ENCODE results near the gene TIMM8B. TPM values are rescaled to one million over a fixed set of nuclear protein-coding genes. Genes with fewer than 3 reads are reported as not detected.

TIMM8B gene
- total and polyA plus RNA-seq, 2 of the 4 experiments (the other 2 are of a cell fraction), result 35.5 to 103 TPM

- Histone ChIP-seq H2BK5ac (ENCODE audit: low read depth, low read length, poor library complexity, severe bottlenecking) (no peak overlapping the region), H3K9me3 (ENCODE audit: control insufficient read depth, insufficient read depth, low read length) (no peaks in the 10 kb centered on the region), H3K56ac (ENCODE audit: extremely low read depth, insufficient read depth, low read length) (no peak overlapping the region), H4K5ac (ENCODE audit: low read depth, low read length) (no peak overlapping the region), H3K4me3 (ENCODE audit: insufficient read depth, low read depth, low read length) (no peak overlapping the region), H4K8ac (ENCODE audit: low read depth in 2 of 2, low read length in 2 of 2) (no peak overlapping the region), H3K9me1 (ENCODE audit: insufficient read depth, low read length) (no peaks in the 10 kb centered on the region), H4K91ac (ENCODE audit: insufficient read depth, low read depth, low read length) (no peak overlapping the region), H3K9ac (ENCODE audit: low read depth, low read length) (no peak overlapping the region), H3K4me2 (ENCODE audit: low read depth, low read length) (no peak overlapping the region), H2BK15ac (ENCODE audit: low read depth, low read length) (no peak overlapping the region), H2AK5ac (ENCODE audit: low read depth, low read length) (no peak overlapping the region), H3K18ac (ENCODE audit: low read depth, low read length) (no peak overlapping the region), H3K4me1 (ENCODE audit: control insufficient read depth, insufficient read depth, low read length) (no peaks in the 10 kb centered on the region), H3K23ac (ENCODE audit: low read depth, low read length) (no peak overlapping the region), H2BK20ac (ENCODE audit: low read depth, low read length) (no peak overlapping the region), H3K14ac (replicated peaks; ENCODE audit: low read depth, low read length) (no peak overlapping the region), H2AK9ac (replicated peaks; ENCODE audit: low read depth, low read length, poor library complexity) (no peak overlapping the region), H3K27me3 (ENCODE audit: control insufficient read depth, insufficient read depth, low read length) (no peaks in the 10 kb centered on the region), H2BK120ac (ENCODE audit: low read depth, low read length) (no peak overlapping the region), H3K4ac (ENCODE audit: low read depth, low read length) (no peak overlapping the region), H4K20me1 (ENCODE audit: insufficient read depth, low read length) (no peaks in the 10 kb centered on the region), H3K79me1 (ENCODE audit: low read depth in 1 of 2, low read length in 2 of 2) (peaks cover 0 to 4% of the 10 kb centered on the region in 2 experiments; a peak in 3 of 4 replicates), H3K36me3 (ENCODE audit: control insufficient read depth, insufficient read depth, low read length) (peaks cover 22% of the 10 kb centered on the region), H3K27ac (ENCODE audit: insufficient read depth, low read length) (no peak overlapping the region), H2AFZ (replicated peaks; ENCODE audit: low read length, poor library complexity) (no peak overlapping the region)
- no TSS peak for BruUV-seq (replicated peaks)
- in situ Hi-C loops (cut with MboI; ENCODE audit: low sequenced_read_pairs), result no loop called here
- no peak for TF ChIP-seq MAFK (IDR thresholded peaks at IDR 0.05; ENCODE audit: low read depth, low read length)
- TF ChIP-seq MAZ (IDR thresholded peaks at IDR 0.05; ENCODE audit: borderline replicate concordance, low read depth, low read length), result no peak
- TF ChIP-seq BHLHE40 (IDR thresholded peaks at IDR 0.05; ENCODE audit: low read depth, low read length), result no peak
- TF ChIP-seq RCOR1 (IDR thresholded peaks at IDR 0.05; ENCODE audit: insufficient replicate concordance, low read length), result no peak
- TF ChIP-seq FOS (IDR thresholded peaks at IDR 0.05; ENCODE audit: low read depth, low read length), result no peak
- TF ChIP-seq CTCF (conservative IDR thresholded peaks at IDR 0.05; ENCODE audit: low read depth, low read length), result no peak
- TF ChIP-seq ELK1 (IDR thresholded peaks at IDR 0.05; ENCODE audit: borderline replicate concordance, low read depth, low read length), result no peak
- TF ChIP-seq CEBPB (IDR thresholded peaks at IDR 0.05; ENCODE audit: low read depth, low read length), result no peak
- TF ChIP-seq NFE2L2 (IDR thresholded peaks at IDR 0.05; ENCODE audit: low read depth, low read length), result no peak
- no peak for TF ChIP-seq RFX5 (IDR thresholded peaks at IDR 0.05; ENCODE audit: low read depth, low read length)
- TF ChIP-seq POLR2A (IDR thresholded peaks at IDR 0.05; ENCODE audit: low read depth, low read length), result no peak
- TF ChIP-seq MXI1 (IDR thresholded peaks at IDR 0.05; ENCODE audit: borderline replicate concordance, low read depth, low read length), result no peak
- TF ChIP-seq RAD21 (IDR thresholded peaks at IDR 0.05; ENCODE audit: low read length), result no peak
- no peak for TF ChIP-seq SMC3 (IDR thresholded peaks at IDR 0.05; ENCODE audit: low read depth, low read length)
- TF ChIP-seq CHD1 (IDR thresholded peaks at IDR 0.05; ENCODE audit: low read depth, low read length), result no peak
- no peak for TF ChIP-seq USF2 (IDR thresholded peaks at IDR 0.05; ENCODE audit: low read depth, low read length)
- dilution Hi-C loops (cut with HindIII; ENCODE audit: low sequenced_read_pairs, unreplicated experiment), result no loop called here
- POLR2A ChIA-PET (ENCODE audit: unreplicated experiment), result no interaction called here
- DNase-seq, result no peak
- intact Hi-C loops (cut with micrococcal nuclease), result no loop called here
- CTCF ChIA-PET, result no interaction called here
- ATAC-seq (ENCODE audit: low read depth), result no peak
These were observed 49.0 kb downstream of the TIMM8B start for GRCh38 chr11:112037527-112037926.

Data from IMR-90 (cell line).